Large intestine (tissue), 3 donors: ENCODE measurements around the gene PTPRN2. TPM values are rescaled to one million over a fixed set of nuclear protein-coding genes. Genes with fewer than 3 reads are reported as not detected.

Experiments used
- DNase-seq, 2 donors: peaks; one replicate each; pipeline versions ENCODE4 v3.0.0 to v3.0.0-alpha.2; 2013
- H3K27ac ChIP-seq: one replicate; pipeline ENCODE4 v1.5.1; 2013; ENCODE audit warnings: low read length
- H3K27me3 ChIP-seq: 2 replicates; pipeline ENCODE4 v1.6.1; 2013; ENCODE audit warnings: low read length; ENCODE audit not compliant: control insufficient read depth, insufficient read depth
- H3K36me3 ChIP-seq: 2 replicates; pipeline ENCODE4 v1.6.1; 2013; ENCODE audit warnings: low read length; ENCODE audit not compliant: control insufficient read depth, insufficient read depth
- H3K4me1 ChIP-seq: one replicate; pipeline ENCODE4 v1.6.1; 2013; ENCODE audit warnings: low read length; ENCODE audit not compliant: control insufficient read depth, insufficient read depth
- H3K4me3 ChIP-seq: one replicate; pipeline ENCODE4 v1.5.1; 2013; ENCODE audit warnings: low read length
- H3K9me3 ChIP-seq: one replicate; pipeline ENCODE4 v1.6.1; 2013; ENCODE audit warnings: mild to moderate bottlenecking, low read depth, low read length, moderate library complexity; ENCODE audit not compliant: control insufficient read depth
- WGBS: methylation state at CpG from one replicate; pipeline ENCODE4 v1.1.5; 2013; ENCODE audit warnings: low lambda C conversion rate; ENCODE audit not compliant: insufficient coverage; 5-methylcytosine and 5-hydroxymethylcytosine counted together
- polyA plus RNA-seq: library from polyadenylated mRNA; unstranded; fragments of 120-200 nt; gene quantifications from one replicate; pipeline ENCODE4 v1.2.1, GENCODE V29; 2013

PTPRN2 gene
- polyA plus RNA-seq, 1 donor = 13.4 TPM

- Histone ChIP-seq H3K27ac (no peak overlapping the region), H3K4me3 (no peak overlapping the region), H3K4me1 (peaks cover 9% of the 10 kb centered on the region), H3K27me3 (no peaks in the 10 kb centered on the region), H3K9me3 (peaks cover 14% of the 10 kb centered on the region), H3K36me3 (no peaks in the 10 kb centered on the region)
- no CpG with 5 or more reads among the region's 11 CpGs for WGBS
- no peak for DNase-seq
Observed at GRCh38 chr7:158502068-158502750, 85.4 kb downstream of the PTPRN2 start.

- Histone ChIP-seq H3K36me3 (no peaks in the 10 kb centered on the region), H3K27ac (no peak overlapping the region), H3K9me3 (peaks cover 11% of the 10 kb centered on the region), H3K4me3 (no peak overlapping the region), H3K27me3 (no peaks in the 10 kb centered on the region), H3K4me1 (peaks cover 9% of the 10 kb centered on the region)
- DNase-seq = no peak
- WGBS = no CpG with 5 or more reads among the region's 28 CpGs
Observed at GRCh38 chr7:158501393-158502067, 86.1 kb downstream of the PTPRN2 start.

- H3K4me1 ChIP-seq = peaks cover 9% of the 10 kb centered on the region
- H3K9me3 ChIP-seq = peaks cover 3% of the 10 kb centered on the region
- no peak for DNase-seq
- no peaks in the 10 kb centered on the region for H3K36me3 ChIP-seq
- no peak overlapping the region for H3K4me3 ChIP-seq
- WGBS = no CpG with 5 or more reads among the region's 29 CpGs
- no peak overlapping the region for H3K27ac ChIP-seq
- H3K27me3 ChIP-seq = peaks cover 3% of the 10 kb centered on the region
Observed at GRCh38 chr7:158500651-158501052, 87.0 kb downstream of the PTPRN2 start.

- H3K27me3 ChIP-seq = peaks cover 15% of the 10 kb centered on the region
- H3K4me3 ChIP-seq = no peak overlapping the region
- no peak for DNase-seq
- H3K9me3 ChIP-seq = no peaks in the 10 kb centered on the region
- WGBS = no CpG with 5 or more reads among the region's 4 CpGs
- peak overlapping the region; percentile 33 for H3K27ac ChIP-seq
- H3K4me1 ChIP-seq = peaks cover 9% of the 10 kb centered on the region
- H3K36me3 ChIP-seq = no peaks in the 10 kb centered on the region
Observed at GRCh38 chr7:158499082-158499455, 88.6 kb downstream of the PTPRN2 start.

- WGBS = 40% methylated on average over 7 of the region's 11 CpGs
- Histone ChIP-seq H3K9me3 (no peaks in the 10 kb centered on the region), H3K27ac (peak overlapping the region; percentile 33), H3K27me3 (peaks cover 17% of the 10 kb centered on the region), H3K36me3 (no peaks in the 10 kb centered on the region), H3K4me3 (no peak overlapping the region), H3K4me1 (peaks cover 9% of the 10 kb centered on the region)
- peak; percentile 71 to 83 for DNase-seq
Observed at GRCh38 chr7:158498443-158499081, 89.1 kb downstream of the PTPRN2 start.

- Histone ChIP-seq H3K9me3 (no peaks in the 10 kb centered on the region), H3K4me3 (no peak overlapping the region), H3K4me1 (peaks cover 9% of the 10 kb centered on the region), H3K27ac (no peak overlapping the region), H3K36me3 (no peaks in the 10 kb centered on the region), H3K27me3 (peaks cover 17% of the 10 kb centered on the region)
- no CpG with 5 or more reads among the region's 9 CpGs for WGBS
- DNase-seq = no peak
Observed at GRCh38 chr7:158497627-158498026, 90.0 kb downstream of the PTPRN2 start.

- Histone ChIP-seq H3K4me1 (peaks cover 9% of the 10 kb centered on the region), H3K27me3 (peaks cover 17% of the 10 kb centered on the region), H3K27ac (no peak overlapping the region), H3K4me3 (no peak overlapping the region), H3K36me3 (no peaks in the 10 kb centered on the region), H3K9me3 (no peaks in the 10 kb centered on the region)
- no CpG with 5 or more reads among the region's 6 CpGs for WGBS
- peak in 1 of 2 donors; percentile 6 for DNase-seq
Observed at GRCh38 chr7:158495786-158496185, 91.8 kb downstream of the PTPRN2 start.

GRCh38 chr7:158495216-158495615 lies 92.4 kb downstream of the PTPRN2 start:
- no CpG with 5 or more reads among the region's 5 CpGs for WGBS
- no peak overlapping the region for H3K27ac ChIP-seq
- peaks cover 17% of the 10 kb centered on the region for H3K27me3 ChIP-seq
- H3K4me3 ChIP-seq = no peak overlapping the region
- DNase-seq = no peak
- no peaks in the 10 kb centered on the region for H3K36me3 ChIP-seq
- peaks cover 2% of the 10 kb centered on the region for H3K9me3 ChIP-seq
- peaks cover 9% of the 10 kb centered on the region for H3K4me1 ChIP-seq

- Histone ChIP-seq H3K9me3 (peaks cover 3% of the 10 kb centered on the region), H3K4me3 (no peak overlapping the region), H3K27me3 (peaks cover 17% of the 10 kb centered on the region), H3K27ac (no peak overlapping the region), H3K36me3 (no peaks in the 10 kb centered on the region), H3K4me1 (peaks cover 9% of the 10 kb centered on the region)
- WGBS = no CpG with 5 or more reads among the region's 9 CpGs
- DNase-seq = no peak
Observed at GRCh38 chr7:158494643-158495042, 93.0 kb downstream of the PTPRN2 start.

GRCh38 chr7:158494162-158494586 lies 93.4 kb downstream of the PTPRN2 start:
- H3K27me3 ChIP-seq = peaks cover 17% of the 10 kb centered on the region
- no peaks in the 10 kb centered on the region for H3K36me3 ChIP-seq
- peaks cover 3% of the 10 kb centered on the region for H3K9me3 ChIP-seq
- no peak overlapping the region for H3K4me3 ChIP-seq
- H3K27ac ChIP-seq = no peak overlapping the region
- peaks cover 9% of the 10 kb centered on the region for H3K4me1 ChIP-seq
- DNase-seq = no peak
- WGBS = no CpG with 5 or more reads among the region's 7 CpGs
